ENCODE data around the gene SNAPC5. TPM values are rescaled to one million over a fixed set of nuclear protein-coding genes. Genes with fewer than 3 reads are reported as not detected.

Gene SNAPC5
- total RNA-seq, 1 experiment from 2014 or later = 28.3 TPM

GRCh38 chr15:66505430-66505811, 7.9 kb upstream of the SNAPC5 start:
- Histone ChIP-seq H3K27ac (ENCODE audit: low read depth, low read length) (peak overlapping the region; percentile 86), H3K27me3 (ENCODE audit: insufficient read depth, low read length) (no peaks in the 10 kb centered on the region), H3K9me2 (ENCODE audit: insufficient read depth) (no peaks in the 10 kb centered on the region), H3K4me3 (replicated peaks in 1 of 2; ENCODE audit: low read depth in 1 of 2, low read length in 2 of 2) (peak overlapping the region; percentile 90 to 98), H3K9me3 (ENCODE audit: control insufficient read depth in 1 of 2, insufficient read depth in 1 of 2, low read depth in 1 of 2, low read length in 2 of 2) (no peaks in the 10 kb centered on the region), H4K20me1 (ENCODE audit: insufficient read depth) (peaks cover 26% of the 10 kb centered on the region; the same call in 1 of the 2 replicates), H3K4me1 (ENCODE audit: control insufficient read depth in 1 of 2, insufficient read depth in 2 of 2, low read length in 2 of 2) (peaks cover 4 to 27% of the 10 kb centered on the region in 2 experiments; a peak in 3 of 4 replicates), H2AFZ (ENCODE audit: low read depth, low read length, poor library complexity, severe bottlenecking) (peak overlapping the region; percentile 93), H3K9ac (ENCODE audit: low read length) (peak overlapping the region; percentile 99), H3K4me2 (ENCODE audit: low read length) (peak overlapping the region; percentile 86), H3K79me2 (ENCODE audit: insufficient read depth, low read length) (peaks cover 82% of the 10 kb centered on the region), H3K36me3 (ENCODE audit: control insufficient read depth in 1 of 2, insufficient read depth in 2 of 2, low read length in 2 of 2) (peaks cover 39 to 41% of the 10 kb centered on the region in 2 experiments)
- intact Hi-C loops (cut with micrococcal nuclease) = no loop called here
- TSS peak; percentile 83 for BruUV-seq (replicated peaks)
- CTCF ChIA-PET = no interaction called here
- TF ChIP-seq REST (IDR thresholded peaks at IDR 0.05; ENCODE audit: low read depth) (no peak), TCF7L2 (IDR thresholded peaks at IDR 0.05; ENCODE audit: borderline replicate concordance, extremely low read depth, insufficient read depth, insufficient read length) (no peak), ELF1 (IDR thresholded peaks at IDR 0.05; ENCODE audit: borderline replicate concordance, low read depth) (no peak), SIN3A (IDR thresholded peaks at IDR 0.05; ENCODE audit: low read depth) (no peak), POLR2AphosphoS5 (IDR thresholded peaks at IDR 0.05; ENCODE audit: low read depth, low read length) (no peak), YY1 (IDR thresholded peaks at IDR 0.05; ENCODE audit: extremely low read depth, insufficient replicate concordance, low read depth, low read length) (no peak)
- ATAC-seq (peak; percentile 57), DNase-seq (ENCODE audit: low read depth, low spot score) (no peak)
- RAD21 ChIA-PET (ENCODE audit: low non-redundant PET in 1 of 2, low total read pairs in 2 of 2, uncharacterized antibody in 2 of 2, unreplicated experiment in 2 of 2) = no interaction called here
- POLR2A ChIA-PET = interaction anchor here (0.8 to 1.0 kb wide), 3 partner anchors 9 to 13 kb away, joined by 3 read pairs; no protein-coding TSS in a partner anchor
